ENCODE measurements around the gene SBK1. TPM values are rescaled to one million over a fixed set of nuclear protein-coding genes. Genes with fewer than 3 reads are reported as not detected.

The SBK1 gene
- total RNA-seq, 1 donor from 2014 or later, result 0.80 TPM

DNA sequence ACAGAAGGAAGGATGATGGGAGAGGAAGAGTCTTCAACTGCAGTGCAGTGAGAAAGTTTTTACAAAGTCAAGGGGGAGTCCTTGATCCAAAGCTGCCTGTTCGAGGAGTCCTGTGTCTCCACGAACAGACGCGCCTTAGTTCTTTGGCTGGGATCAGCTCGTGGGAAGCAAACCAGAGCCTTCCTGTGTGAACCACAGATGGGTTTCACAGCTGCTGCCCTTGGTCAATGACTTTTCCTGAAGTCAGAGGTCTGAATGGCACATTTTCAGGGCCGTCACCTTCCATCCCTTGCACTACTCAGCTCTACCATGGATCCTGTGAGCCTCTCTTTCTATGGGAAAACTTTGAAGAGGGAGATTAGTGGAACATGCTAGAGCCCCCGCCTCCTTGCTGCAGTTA, 4.2 kb upstream of the SBK1 start:
- H3K27ac Mint-ChIP-seq, result no peak overlapping the region
- peaks cover 29% of the 10 kb centered on the region for H3K4me1 Mint-ChIP-seq (ENCODE audit: low read depth)
- peaks cover 3% of the 10 kb centered on the region for H3K27me3 Mint-ChIP-seq (ENCODE audit: insufficient read depth)
- H3K36me3 Mint-ChIP-seq (ENCODE audit: low read depth), result no peaks in the 10 kb centered on the region
- DNase-seq (ENCODE audit: low spot score), result no peak
- intact Hi-C loops (cut with micrococcal nuclease), result no loop called here
- H3K4me3 Mint-ChIP-seq, result no peak overlapping the region
- H3K9me3 Mint-ChIP-seq, result no peaks in the 10 kb centered on the region

DNA sequence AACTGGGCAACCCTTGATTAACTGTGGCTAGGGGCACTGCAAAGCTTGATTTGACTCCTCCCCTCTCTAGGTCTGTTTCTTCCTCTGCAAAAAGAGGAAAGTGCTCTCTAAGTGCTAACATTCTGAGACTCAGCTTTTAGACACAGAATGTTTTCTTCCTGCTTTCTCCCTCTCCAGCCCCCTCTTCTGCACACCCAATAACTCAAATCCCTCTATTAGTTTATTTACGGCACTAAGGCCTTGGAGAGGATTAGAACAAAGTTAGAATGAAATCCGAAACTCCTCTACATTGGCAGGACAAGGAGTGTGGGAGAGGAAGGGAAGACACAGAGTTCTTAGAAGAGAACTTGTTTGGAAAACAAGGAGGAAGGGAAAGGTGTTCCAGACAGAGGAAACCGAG, 3.3 kb upstream of the SBK1 start:
- Mint-ChIP-seq H3K36me3 (ENCODE audit: low read depth) (no peaks in the 10 kb centered on the region), H3K9me3 (no peaks in the 10 kb centered on the region), H3K4me1 (ENCODE audit: low read depth) (peaks cover 29% of the 10 kb centered on the region), H3K27ac (no peak overlapping the region), H3K27me3 (ENCODE audit: insufficient read depth) (peaks cover 10% of the 10 kb centered on the region), H3K4me3 (no peak overlapping the region)
- no peak for DNase-seq (ENCODE audit: low spot score)
- intact Hi-C loops (cut with micrococcal nuclease), result no loop called here

DNA sequence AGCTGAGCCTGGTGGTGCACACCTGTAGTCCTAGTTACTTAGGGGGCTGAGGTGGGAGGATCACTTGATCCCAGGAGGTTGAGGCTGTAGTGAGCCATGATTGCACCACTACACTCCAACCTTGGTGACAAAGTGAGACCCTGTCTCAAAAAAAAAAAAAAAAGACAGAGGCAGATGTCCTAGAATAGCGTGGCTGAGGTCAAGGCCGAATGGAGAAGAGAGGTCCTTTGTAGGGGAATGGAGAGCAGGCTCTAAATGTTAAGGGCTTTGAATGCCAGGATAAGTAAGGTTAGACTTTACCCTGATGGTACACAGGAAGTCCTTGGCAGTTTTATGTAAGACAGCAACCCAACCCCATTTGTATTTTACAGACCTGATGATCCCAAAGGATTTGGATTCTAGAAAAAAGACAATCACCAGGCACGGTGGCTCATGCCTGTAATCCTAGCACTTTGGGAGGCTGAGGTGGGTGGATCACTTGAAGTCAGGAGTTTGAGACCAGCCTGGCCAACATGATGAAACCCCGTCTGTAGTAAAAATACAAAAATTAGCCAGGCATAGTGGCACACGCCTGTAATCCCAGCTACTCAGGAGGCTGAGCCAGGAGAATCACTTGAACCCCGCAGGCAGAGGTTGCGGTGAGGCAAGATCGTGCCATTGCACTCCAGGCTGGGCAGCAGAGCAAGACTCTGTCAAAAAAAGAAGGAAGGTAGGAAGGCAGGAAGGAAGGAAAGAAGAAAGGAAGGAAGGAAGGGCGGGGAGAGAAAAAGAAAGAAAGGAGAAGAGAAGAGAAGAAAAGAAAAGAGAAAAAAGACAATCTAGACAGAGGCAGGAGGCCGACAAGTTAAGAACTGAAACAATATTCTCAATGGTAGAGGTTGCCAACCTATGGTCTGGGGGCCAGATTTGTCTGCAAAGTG, 2.1 kb upstream of the SBK1 start:
- Mint-ChIP-seq H3K27ac (no peak overlapping the region), H3K36me3 (ENCODE audit: low read depth) (no peaks in the 10 kb centered on the region), H3K4me3 (peak overlapping the region; percentile 59), H3K4me1 (ENCODE audit: low read depth) (peaks cover 29% of the 10 kb centered on the region), H3K9me3 (no peaks in the 10 kb centered on the region), H3K27me3 (ENCODE audit: insufficient read depth) (peaks cover 15% of the 10 kb centered on the region)
- intact Hi-C loops (cut with micrococcal nuclease), result loop anchor here (10.0 kb wide), 1 partner anchor 205 kb away; the partner anchor contains the start of genes APOBR and CLN3
- no peak for DNase-seq (ENCODE audit: low spot score)

DNA sequence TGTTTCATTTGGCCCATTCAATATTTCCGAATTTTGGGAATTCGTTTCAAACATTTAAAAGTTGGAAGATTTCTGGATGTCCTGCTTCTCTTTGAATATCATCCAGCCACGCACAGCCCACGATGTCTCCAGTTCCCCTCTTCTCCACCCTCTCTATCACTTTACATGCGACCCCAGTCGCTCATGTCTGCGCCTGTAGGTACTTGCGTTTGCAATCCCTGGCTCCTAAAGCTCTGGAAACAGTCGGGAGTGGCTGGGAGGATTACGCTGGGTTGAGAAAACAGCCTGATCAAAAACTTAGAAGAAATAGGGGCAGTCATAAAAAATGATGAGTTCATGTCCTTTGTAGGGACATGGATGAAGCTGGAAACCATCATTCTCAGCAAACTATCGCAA, 1.5 kb upstream of the SBK1 start:
- peaks cover 18% of the 10 kb centered on the region for H3K27me3 Mint-ChIP-seq (ENCODE audit: insufficient read depth)
- no peak overlapping the region for H3K27ac Mint-ChIP-seq
- intact Hi-C loops (cut with micrococcal nuclease), result loop anchor here (10.0 kb wide), 1 partner anchor 204 kb away; the partner anchor contains the start of genes APOBR and CLN3
- H3K9me3 Mint-ChIP-seq, result no peaks in the 10 kb centered on the region
- no peak for DNase-seq (ENCODE audit: low spot score)
- no peaks in the 10 kb centered on the region for H3K36me3 Mint-ChIP-seq (ENCODE audit: low read depth)
- peaks cover 29% of the 10 kb centered on the region for H3K4me1 Mint-ChIP-seq (ENCODE audit: low read depth)
- H3K4me3 Mint-ChIP-seq, result peak overlapping the region; percentile 65

DNA sequence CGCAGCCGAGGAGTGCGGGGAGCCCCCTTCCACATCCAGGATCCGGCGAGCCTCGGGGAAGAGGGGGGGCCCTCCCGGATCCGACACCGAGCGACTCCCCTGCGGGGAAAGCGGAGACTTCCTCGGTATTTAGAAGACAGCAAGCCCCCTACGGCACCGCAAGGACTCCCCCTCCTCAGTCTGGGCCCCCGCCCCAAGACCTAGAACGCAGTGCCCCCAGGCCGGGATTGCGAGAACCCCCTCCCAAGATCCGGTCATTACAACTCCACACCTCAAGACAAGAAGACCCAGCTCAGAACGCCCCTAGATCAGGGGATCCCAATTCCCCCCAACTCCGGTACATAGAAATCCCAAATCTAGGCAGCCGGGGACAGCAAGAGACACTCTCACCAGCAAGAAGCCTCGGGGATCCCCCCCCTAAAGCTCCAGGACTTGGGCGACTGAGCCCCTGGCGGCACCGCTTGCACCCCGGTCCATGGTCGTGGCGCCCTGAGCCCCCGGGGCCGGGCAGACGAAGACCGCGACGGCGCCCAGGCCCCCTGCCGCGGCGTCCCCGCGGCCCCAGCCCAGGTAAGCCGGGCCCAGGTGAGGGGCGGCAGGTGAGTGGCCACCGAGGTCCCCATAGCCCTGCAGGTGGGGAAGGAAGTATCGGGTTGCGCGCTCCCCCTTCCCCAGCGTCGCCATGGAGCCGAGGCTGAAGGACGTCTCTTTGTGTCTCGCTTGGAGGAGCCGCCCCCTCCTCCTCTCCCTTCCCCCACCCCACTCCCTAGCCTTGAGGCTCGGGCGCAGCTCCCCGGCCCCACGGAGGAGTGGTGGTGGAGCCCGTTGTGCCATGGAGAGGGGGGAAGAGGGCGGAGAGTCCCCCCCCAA, 641 bp downstream of the SBK1 start:
- intact Hi-C loops (cut with micrococcal nuclease), result loop anchor here (1.0 to 10.0 kb wide), 3 partner anchors 17 to 202 kb away; partner anchors contain the start of genes APOBR and CLN3
- Mint-ChIP-seq H3K27me3 (ENCODE audit: insufficient read depth) (peaks cover 19% of the 10 kb centered on the region), H3K4me1 (ENCODE audit: low read depth) (peaks cover 40% of the 10 kb centered on the region), H3K4me3 (peak overlapping the region; percentile 80), H3K9me3 (no peaks in the 10 kb centered on the region), H3K27ac (peak overlapping the region; percentile 73), H3K36me3 (ENCODE audit: low read depth) (no peaks in the 10 kb centered on the region)
- DNase-seq (ENCODE audit: low spot score), result no peak

DNA sequence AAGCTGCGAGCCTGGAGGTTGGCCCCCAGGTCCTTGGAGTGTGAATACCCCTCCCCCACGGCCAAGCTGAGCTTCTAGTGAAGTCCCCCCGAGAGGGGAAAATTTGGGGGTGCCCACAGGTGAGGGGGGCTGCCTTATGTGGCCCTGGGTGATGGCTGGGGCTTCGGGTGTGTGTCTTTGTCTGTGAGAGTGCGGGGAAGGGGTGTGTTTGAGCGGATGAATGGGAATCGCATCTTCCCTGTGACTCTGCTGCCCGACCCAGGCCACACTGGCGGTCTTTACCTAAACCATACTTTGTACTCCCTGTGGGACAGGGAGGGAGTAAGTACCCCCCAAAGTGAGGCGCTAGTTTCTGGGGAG, 1.3 kb downstream of the SBK1 start:
- intact Hi-C loops (cut with micrococcal nuclease), result loop anchor here (10.0 kb wide), 1 partner anchor 201 kb away; the partner anchor contains the start of genes APOBR and CLN3
- no peaks in the 10 kb centered on the region for H3K36me3 Mint-ChIP-seq (ENCODE audit: low read depth)
- peaks cover 17% of the 10 kb centered on the region for H3K27me3 Mint-ChIP-seq (ENCODE audit: insufficient read depth)
- H3K4me1 Mint-ChIP-seq (ENCODE audit: low read depth), result peaks cover 39% of the 10 kb centered on the region
- no peak for DNase-seq (ENCODE audit: low spot score)
- H3K27ac Mint-ChIP-seq, result no peak overlapping the region
- H3K4me3 Mint-ChIP-seq, result peak overlapping the region; percentile 73
- no peaks in the 10 kb centered on the region for H3K9me3 Mint-ChIP-seq

DNA sequence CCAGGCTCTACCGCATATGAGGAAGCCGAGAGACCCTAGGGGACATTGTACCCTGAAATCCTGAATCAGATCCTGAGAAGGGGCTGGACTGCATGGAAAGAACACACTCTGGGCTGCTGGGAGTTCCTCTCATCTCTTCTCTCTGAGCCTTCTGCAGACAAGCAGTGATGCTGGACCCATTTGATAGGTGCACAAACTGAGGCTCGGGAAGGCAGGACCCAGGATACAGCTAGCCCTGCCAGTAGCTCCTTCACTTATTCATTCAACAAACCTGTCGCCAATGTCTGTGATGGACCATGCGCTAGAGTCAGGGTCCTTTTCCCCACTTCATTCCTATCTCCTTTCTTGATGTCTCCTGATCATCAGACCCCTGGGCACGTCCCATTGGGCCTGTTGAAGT, 1.9 kb downstream of the SBK1 start:
- peaks cover 17% of the 10 kb centered on the region for H3K27me3 Mint-ChIP-seq (ENCODE audit: insufficient read depth)
- no peak overlapping the region for H3K27ac Mint-ChIP-seq
- H3K4me3 Mint-ChIP-seq, result peak overlapping the region; percentile 73
- H3K36me3 Mint-ChIP-seq (ENCODE audit: low read depth), result no peaks in the 10 kb centered on the region
- no peak for DNase-seq (ENCODE audit: low spot score)
- no peaks in the 10 kb centered on the region for H3K9me3 Mint-ChIP-seq
- intact Hi-C loops (cut with micrococcal nuclease), result loop anchor here (10.0 kb wide), 1 partner anchor 201 kb away; the partner anchor contains the start of genes APOBR and CLN3
- H3K4me1 Mint-ChIP-seq (ENCODE audit: low read depth), result peaks cover 33% of the 10 kb centered on the region

DNA sequence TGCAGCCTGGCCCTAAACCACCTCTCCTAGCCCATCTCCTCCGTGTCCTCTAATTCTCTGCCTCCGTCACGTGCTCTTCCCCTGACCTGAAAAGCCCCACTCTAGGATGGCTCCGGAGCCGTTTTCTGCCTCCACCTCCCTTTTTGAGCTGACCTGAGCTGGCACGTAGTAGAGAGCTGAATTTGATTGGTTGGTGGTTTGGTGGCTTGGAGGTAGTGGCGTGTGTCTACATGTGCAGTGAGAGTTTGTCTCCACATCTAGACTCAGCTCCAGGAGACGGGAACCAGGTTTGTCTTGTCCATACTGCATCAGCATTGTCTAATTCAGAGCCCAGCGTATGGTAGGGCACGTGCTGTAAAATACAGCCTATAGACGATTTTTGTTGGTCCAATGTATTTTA, 3.0 kb downstream of the SBK1 start:
- intact Hi-C loops (cut with micrococcal nuclease), result loop anchor here (10.0 kb wide), 1 partner anchor 200 kb away; the partner anchor contains the start of genes APOBR and CLN3
- no peaks in the 10 kb centered on the region for H3K9me3 Mint-ChIP-seq
- H3K27ac Mint-ChIP-seq, result no peak overlapping the region
- H3K36me3 Mint-ChIP-seq (ENCODE audit: low read depth), result no peaks in the 10 kb centered on the region
- H3K27me3 Mint-ChIP-seq (ENCODE audit: insufficient read depth), result peaks cover 17% of the 10 kb centered on the region
- no peak overlapping the region for H3K4me3 Mint-ChIP-seq
- no peak for DNase-seq (ENCODE audit: low spot score)
- peaks cover 36% of the 10 kb centered on the region for H3K4me1 Mint-ChIP-seq (ENCODE audit: low read depth)

DNA sequence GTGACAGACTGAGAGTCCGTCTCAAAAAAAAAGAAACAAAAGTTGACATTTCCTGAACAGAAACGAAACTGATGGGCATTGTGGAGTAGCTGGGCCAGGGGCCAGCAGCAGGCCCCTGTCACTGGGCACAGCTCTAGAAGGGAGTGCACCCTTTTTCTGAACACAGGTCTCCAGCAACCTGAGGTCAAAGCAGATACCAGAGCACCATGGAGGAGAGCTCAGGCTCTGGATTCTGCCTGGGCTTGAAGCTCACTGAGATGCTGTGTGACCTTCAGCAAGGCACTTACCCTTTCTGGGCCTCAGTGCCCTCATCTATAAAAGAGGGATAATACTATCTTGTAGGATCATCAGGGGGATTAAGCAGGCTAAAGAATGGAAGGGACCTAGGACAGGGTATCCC, 5.0 kb downstream of the SBK1 start:
- intact Hi-C loops (cut with micrococcal nuclease), result loop anchor here (10.0 kb wide), 1 partner anchor 197 kb away; the partner anchor contains the start of genes APOBR and CLN3
- no peak for DNase-seq (ENCODE audit: low spot score)
- peak overlapping the region; percentile 17 for H3K4me3 Mint-ChIP-seq
- H3K9me3 Mint-ChIP-seq, result no peaks in the 10 kb centered on the region
- H3K27me3 Mint-ChIP-seq (ENCODE audit: insufficient read depth), result peaks cover 17% of the 10 kb centered on the region
- H3K27ac Mint-ChIP-seq, result no peak overlapping the region
- H3K36me3 Mint-ChIP-seq (ENCODE audit: low read depth), result no peaks in the 10 kb centered on the region
- peaks cover 24% of the 10 kb centered on the region for H3K4me1 Mint-ChIP-seq (ENCODE audit: low read depth)

DNA sequence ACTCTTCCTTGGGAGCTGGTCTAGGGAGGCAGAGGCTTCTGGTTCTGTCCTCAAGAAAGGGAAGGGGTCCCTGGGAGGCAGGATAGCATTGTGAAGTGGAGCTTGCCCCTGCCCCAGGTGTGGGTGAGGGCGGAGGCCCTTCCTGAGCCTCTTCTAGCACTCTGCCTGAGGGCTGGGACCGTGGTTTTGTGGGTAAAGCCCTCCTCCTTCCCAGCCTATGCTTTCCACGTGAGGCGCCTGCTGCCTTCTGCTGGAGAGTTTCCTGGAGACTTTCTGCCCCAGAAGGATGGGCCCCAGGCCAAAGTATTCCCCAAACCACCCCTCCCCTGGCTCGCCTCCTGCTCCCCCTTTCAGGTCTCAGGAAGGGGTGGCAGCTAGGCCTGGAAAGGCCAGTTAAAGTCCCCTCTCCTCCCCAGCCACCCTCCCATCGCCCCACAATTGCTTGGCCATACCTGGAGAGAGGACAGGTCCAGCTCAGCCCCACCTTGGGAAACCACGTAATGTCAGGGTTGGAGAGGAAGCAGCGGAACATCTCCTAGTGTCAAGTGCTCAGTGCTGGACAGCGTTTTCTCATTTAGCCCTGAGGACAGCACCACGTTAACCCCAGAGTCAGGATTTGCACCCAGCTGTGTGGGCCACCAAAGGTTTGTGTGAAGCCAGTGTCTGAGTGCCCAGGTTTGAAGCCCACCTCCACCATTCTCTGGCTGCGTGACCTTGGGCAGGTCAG, 5.6 kb downstream of the SBK1 start:
- H3K36me3 Mint-ChIP-seq (ENCODE audit: low read depth), result no peaks in the 10 kb centered on the region
- intact Hi-C loops (cut with micrococcal nuclease), result loop anchor here (10.0 kb wide), 1 partner anchor 197 kb away; the partner anchor contains the start of genes APOBR and CLN3
- H3K4me1 Mint-ChIP-seq (ENCODE audit: low read depth), result peaks cover 24% of the 10 kb centered on the region
- no peaks in the 10 kb centered on the region for H3K9me3 Mint-ChIP-seq
- peak overlapping the region; percentile 23 for H3K27ac Mint-ChIP-seq
- no peak overlapping the region for H3K4me3 Mint-ChIP-seq
- no peak for DNase-seq (ENCODE audit: low spot score)
- H3K27me3 Mint-ChIP-seq (ENCODE audit: insufficient read depth), result peaks cover 21% of the 10 kb centered on the region

DNA sequence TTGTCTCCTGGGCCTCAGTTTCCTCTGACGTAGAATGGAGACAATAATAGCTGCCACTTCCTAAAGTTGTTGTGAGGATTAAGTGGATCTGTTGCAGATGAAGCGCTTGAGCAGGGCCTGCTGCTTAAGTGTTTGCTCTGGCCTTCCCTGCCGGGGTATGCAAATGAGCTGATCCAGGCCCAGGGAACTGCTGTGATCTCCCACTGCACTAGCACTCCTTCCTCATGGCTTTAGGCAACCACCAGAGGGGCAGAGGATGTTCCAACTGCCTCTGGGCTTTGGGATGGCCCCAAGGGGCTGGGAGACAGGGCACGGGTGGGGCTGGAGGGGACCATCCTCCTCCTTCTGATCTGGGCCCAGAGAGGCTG, 6.2 kb downstream of the SBK1 start:
- Mint-ChIP-seq H3K9me3 (no peaks in the 10 kb centered on the region), H3K27me3 (ENCODE audit: insufficient read depth) (peaks cover 20% of the 10 kb centered on the region), H3K27ac (peak overlapping the region; percentile 23), H3K36me3 (ENCODE audit: low read depth) (no peaks in the 10 kb centered on the region), H3K4me3 (no peak overlapping the region), H3K4me1 (ENCODE audit: low read depth) (peaks cover 24% of the 10 kb centered on the region)
- intact Hi-C loops (cut with micrococcal nuclease), result loop anchor here (10.0 kb wide), 1 partner anchor 196 kb away; the partner anchor contains the start of genes APOBR and CLN3
- no peak for DNase-seq (ENCODE audit: low spot score)

DNA sequence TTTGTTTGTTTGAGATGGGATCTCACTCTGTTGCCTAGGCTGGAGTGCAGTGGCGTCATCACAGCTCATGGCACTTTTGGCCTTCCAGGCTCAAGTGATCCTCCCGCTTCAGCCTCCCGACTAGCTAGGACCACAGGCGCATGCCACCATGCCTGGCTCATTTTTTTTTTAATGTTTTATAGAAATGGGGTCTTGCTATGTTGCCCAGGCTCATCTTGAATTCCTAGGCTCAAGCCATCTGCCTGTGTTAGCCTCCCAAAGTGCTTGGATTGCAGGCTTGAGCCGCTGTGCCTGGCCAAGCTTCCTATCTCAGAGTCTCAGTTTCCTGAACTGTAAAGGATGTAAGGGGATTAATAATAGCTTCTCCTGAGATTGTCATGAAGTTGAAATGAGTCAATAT, 8.0 kb downstream of the SBK1 start:
- Mint-ChIP-seq H3K4me3 (no peak overlapping the region), H3K27ac (no peak overlapping the region), H3K9me3 (no peaks in the 10 kb centered on the region), H3K36me3 (ENCODE audit: low read depth) (peaks cover 1% of the 10 kb centered on the region), H3K27me3 (ENCODE audit: insufficient read depth) (peaks cover 9% of the 10 kb centered on the region), H3K4me1 (ENCODE audit: low read depth) (peaks cover 24% of the 10 kb centered on the region)
- intact Hi-C loops (cut with micrococcal nuclease), result no loop called here
- no peak for DNase-seq (ENCODE audit: low spot score)

Data from activated T-helper 1 cell treated with anti-CD3 and anti-CD28 coated beads, Interleukin-12 subunit alpha, Interleukin-12 subunit beta, Interleukin-2, Interleukin-4 antibody, amounts not matched to agents 30 ng/mL and 10 ng/mL and 1 ng/mL, durations not matched to agents 14 hours and 24 hours and 36 hours (primary cell).